ENCODE measurements around the gene PARD3B. TPM values are rescaled to one million over a fixed set of nuclear protein-coding genes. Genes with fewer than 3 reads are reported as not detected.
A peak's percentile ranks its signal among the peaks of the same experiment; 100 is the strongest.

PARD3B gene
- total RNA-seq, 2 donors from 2014 or later = 0.52 TPM; not detected in 1

- Mint-ChIP-seq H3K9me3 (peaks cover 7% of the 10 kb centered on the region), H3K27me3 (peaks cover 0 to 2% of the 10 kb centered on the region in 2 donors), H3K4me3 (no peak overlapping the region), H3K27ac (no peak overlapping the region), H3K4me1 (ENCODE audit: low read depth in 2 of 2) (no peaks in the 10 kb centered on the region), H3K36me3 (no peaks in the 10 kb centered on the region)
- ATAC-seq (no peak), DNase-seq (ENCODE audit: low spot score) (no peak)
These were observed 279.6 kb downstream of the PARD3B start for GRCh38 chr2:204824751-204825453.

GRCh38 chr2:204825681-204826080, 280.4 kb downstream of the PARD3B start:
- H3K4me3 Mint-ChIP-seq = no peak overlapping the region

DNA sequence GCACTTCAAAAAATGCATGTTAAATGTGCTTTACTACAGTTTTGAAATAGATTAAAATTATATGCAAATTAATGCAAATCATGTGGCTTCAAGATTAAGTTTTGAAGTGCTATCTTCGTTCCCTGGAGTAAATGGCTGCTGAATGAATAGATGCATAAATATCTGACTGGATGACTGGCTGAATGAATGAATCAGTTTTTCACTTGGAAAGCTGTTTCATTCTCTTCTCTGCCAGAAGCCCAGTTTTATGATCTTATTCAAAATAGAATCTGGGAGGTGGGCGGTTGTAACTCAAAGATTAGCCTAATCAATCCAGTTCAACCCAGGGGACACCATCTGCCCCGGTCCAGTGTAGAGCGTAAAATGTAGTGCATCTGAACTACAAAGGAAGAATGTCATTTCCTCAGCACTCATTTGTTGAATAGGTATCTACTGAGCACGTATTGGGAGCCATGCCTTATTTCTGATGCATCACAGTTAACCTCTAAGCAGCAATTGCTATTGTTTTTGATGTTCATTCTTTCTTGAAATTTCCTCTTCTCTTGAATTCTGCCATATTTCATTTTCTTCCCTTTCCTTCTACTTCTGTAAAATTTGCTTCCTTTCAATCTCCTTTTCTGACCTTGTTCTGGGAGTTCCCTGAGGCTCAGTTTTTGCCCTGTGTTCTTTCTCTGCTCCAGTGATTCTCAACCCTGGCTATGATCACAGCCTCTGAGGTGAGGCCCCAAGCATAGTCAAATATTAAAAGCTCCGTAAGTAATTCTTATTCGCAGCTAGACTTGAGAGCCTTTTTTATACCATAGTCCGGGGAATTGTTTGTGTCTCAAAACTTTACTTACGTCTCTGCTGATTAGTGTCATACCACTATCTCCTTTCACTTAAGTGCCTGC, 282.7 kb downstream of the PARD3B start:
- Mint-ChIP-seq H3K4me3 (no peak overlapping the region), H3K27me3 (peaks cover 0 to 2% of the 10 kb centered on the region in 2 donors), H3K36me3 (no peaks in the 10 kb centered on the region), H3K27ac (no peak overlapping the region), H3K9me3 (peaks cover 3% of the 10 kb centered on the region), H3K4me1 (ENCODE audit: low read depth in 2 of 2) (no peaks in the 10 kb centered on the region)
- DNase-seq (ENCODE audit: low spot score) (no peak), ATAC-seq (no peak)

More at GRCh38 chr2:204825681-204826080, 280.4 kb downstream of the PARD3B start:
- DNase-seq (ENCODE audit: low spot score) = no peak
- Mint-ChIP-seq H3K9me3 (peaks cover 7% of the 10 kb centered on the region), H3K27me3 (peaks cover 0 to 2% of the 10 kb centered on the region in 2 donors), H3K4me1 (ENCODE audit: low read depth in 2 of 2) (no peaks in the 10 kb centered on the region), H3K36me3 (no peaks in the 10 kb centered on the region), H3K27ac (no peak overlapping the region)
- no peak for ATAC-seq

- peaks cover 3% of the 10 kb centered on the region for H3K9me3 Mint-ChIP-seq
- no peaks in the 10 kb centered on the region for H3K36me3 Mint-ChIP-seq
- DNase-seq (ENCODE audit: low spot score) = no peak
- H3K27me3 Mint-ChIP-seq = peaks cover 0 to 2% of the 10 kb centered on the region in 2 donors
- no peak for ATAC-seq
- H3K4me1 Mint-ChIP-seq (ENCODE audit: low read depth in 2 of 2) = no peaks in the 10 kb centered on the region
- no peak overlapping the region for H3K4me3 Mint-ChIP-seq
- no peak overlapping the region for H3K27ac Mint-ChIP-seq
These were observed 289.6 kb downstream of the PARD3B start for GRCh38 chr2:204834716-204835384.

DNA sequence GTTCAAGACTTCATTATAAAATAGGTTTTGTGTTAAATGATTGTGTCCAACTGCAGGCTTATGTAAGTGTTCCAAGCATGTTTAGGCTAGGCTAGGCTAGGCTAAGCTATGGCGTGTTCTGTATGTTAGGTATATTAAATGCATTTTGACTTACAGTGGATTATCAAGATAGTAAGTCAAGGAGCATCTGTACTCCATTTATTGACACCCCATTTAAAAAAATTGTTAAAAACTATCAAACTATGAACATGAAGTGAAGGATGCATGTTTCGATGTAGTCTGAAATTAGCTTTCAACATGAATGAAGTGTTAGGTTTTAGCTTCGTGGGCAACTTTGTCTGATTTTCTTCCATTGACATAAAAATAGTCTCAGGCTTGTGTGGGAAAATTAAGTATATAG, 290.5 kb downstream of the PARD3B start:
- ATAC-seq (no peak), DNase-seq (ENCODE audit: low spot score) (no peak)
- H3K27me3 Mint-ChIP-seq = peaks cover 0 to 2% of the 10 kb centered on the region in 2 donors
- H3K4me1 Mint-ChIP-seq (ENCODE audit: low read depth in 2 of 2) = no peaks in the 10 kb centered on the region
- no peak overlapping the region for H3K27ac Mint-ChIP-seq
- no peak overlapping the region for H3K4me3 Mint-ChIP-seq
- peaks cover 3% of the 10 kb centered on the region for H3K9me3 Mint-ChIP-seq
- no peaks in the 10 kb centered on the region for H3K36me3 Mint-ChIP-seq

DNA sequence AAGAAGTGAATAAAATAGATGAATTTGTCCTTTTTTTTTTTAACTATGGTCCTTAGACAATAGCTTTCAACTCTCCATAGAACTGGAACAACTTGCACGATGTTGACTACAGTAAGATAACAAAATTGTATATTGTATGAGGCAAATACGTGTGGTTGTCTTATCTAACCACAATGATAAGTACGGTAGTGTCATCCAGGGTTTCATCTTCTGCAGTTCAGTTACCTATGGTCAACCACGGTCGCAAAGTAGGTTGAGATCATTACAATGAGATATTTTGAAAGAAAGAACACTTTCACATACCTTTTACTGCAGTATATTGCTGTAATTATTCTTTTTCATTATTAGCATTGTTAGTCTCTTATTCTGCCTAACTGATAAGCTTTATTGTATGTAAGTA, 295.2 kb downstream of the PARD3B start:
- ATAC-seq (no peak), DNase-seq (ENCODE audit: low spot score) (no peak)
- Mint-ChIP-seq H3K4me1 (ENCODE audit: low read depth in 2 of 2) (no peaks in the 10 kb centered on the region), H3K27me3 (peaks cover 0 to 2% of the 10 kb centered on the region in 2 donors), H3K9me3 (peaks cover 3% of the 10 kb centered on the region), H3K27ac (no peak overlapping the region), H3K4me3 (no peak overlapping the region), H3K36me3 (no peaks in the 10 kb centered on the region)

- no peaks in the 10 kb centered on the region for H3K4me1 Mint-ChIP-seq (ENCODE audit: low read depth in 2 of 2)
- DNase-seq (ENCODE audit: low spot score) (no peak), ATAC-seq (no peak)
- peaks cover 3% of the 10 kb centered on the region for H3K9me3 Mint-ChIP-seq
- no peak overlapping the region for H3K27ac Mint-ChIP-seq
- no peak overlapping the region for H3K4me3 Mint-ChIP-seq
- H3K27me3 Mint-ChIP-seq = peaks cover 0 to 2% of the 10 kb centered on the region in 2 donors
- H3K36me3 Mint-ChIP-seq = no peaks in the 10 kb centered on the region
These were observed 296.8 kb downstream of the PARD3B start for GRCh38 chr2:204842068-204842467.

DNA sequence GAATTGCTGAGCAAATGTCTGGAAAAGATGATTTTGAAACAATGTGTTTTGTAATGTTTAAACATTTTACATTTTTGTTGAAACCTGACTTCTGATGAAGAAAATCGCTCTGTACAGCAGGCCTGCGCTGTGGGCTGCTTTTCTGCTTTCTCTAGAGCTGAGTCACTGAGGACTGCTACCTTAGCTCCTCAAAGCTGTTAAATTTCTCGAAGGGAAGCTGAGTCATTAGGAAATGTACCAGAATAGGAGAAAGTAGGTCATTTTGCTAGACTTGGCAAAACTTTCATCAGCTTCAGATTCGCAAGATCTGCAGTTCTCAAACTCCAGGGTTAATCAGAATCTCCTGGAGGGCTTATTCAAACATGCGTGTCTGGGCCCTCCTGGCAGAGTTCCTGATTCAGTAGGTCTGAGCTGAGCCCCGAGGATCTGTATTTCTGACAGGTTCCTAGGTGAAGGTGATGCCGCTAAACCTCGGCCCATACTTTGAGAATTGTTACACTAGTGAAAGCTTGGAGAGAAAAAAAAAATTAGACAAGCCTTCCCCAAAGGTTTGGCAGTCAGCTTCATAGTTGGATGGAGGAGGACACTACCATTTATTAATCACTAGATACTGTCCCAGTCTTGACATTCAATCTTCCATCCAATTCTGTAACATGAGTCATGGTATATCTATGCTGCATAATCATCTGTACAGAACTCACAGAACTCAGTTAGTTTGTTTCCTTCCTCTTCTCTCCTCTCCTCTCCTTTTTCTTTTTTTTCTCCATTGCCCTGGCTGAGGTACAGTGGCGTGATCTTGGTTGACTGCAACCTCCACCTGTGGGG, 297.6 kb downstream of the PARD3B start:
- H3K27ac Mint-ChIP-seq = no peak overlapping the region
- no peaks in the 10 kb centered on the region for H3K4me1 Mint-ChIP-seq (ENCODE audit: low read depth in 2 of 2)
- peaks cover under 1% of the 10 kb centered on the region for H3K9me3 Mint-ChIP-seq
- no peak overlapping the region for H3K4me3 Mint-ChIP-seq
- DNase-seq (ENCODE audit: low spot score) = no peak
- peaks cover 0 to 2% of the 10 kb centered on the region in 2 donors for H3K27me3 Mint-ChIP-seq
- ATAC-seq = peak; percentile 82 to 85
- no peaks in the 10 kb centered on the region for H3K36me3 Mint-ChIP-seq

DNA sequence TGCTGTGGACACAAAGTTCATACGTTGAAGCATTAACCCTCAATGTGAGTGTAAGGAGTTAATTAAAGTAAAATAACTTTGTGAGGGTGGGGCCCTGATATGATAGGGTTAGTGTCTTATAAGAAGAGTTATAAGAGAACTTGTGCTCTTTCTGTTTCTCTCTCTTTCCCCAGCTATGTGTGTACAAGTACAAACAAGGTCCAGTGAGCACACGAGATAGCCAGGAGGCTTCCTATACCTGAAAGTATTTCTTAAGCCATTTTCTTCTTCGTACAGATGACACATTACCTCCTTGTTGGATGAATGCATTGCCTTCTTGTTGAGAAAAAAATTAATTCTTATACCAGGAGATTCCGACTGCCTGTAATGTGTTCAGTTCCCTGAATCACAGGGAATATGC, 301.2 kb downstream of the PARD3B start:
- DNase-seq (ENCODE audit: low spot score) (no peak), ATAC-seq (no peak)
- no peaks in the 10 kb centered on the region for H3K36me3 Mint-ChIP-seq
- H3K9me3 Mint-ChIP-seq = no peaks in the 10 kb centered on the region
- H3K27ac Mint-ChIP-seq = no peak overlapping the region
- H3K4me3 Mint-ChIP-seq = no peak overlapping the region
- no peaks in the 10 kb centered on the region for H3K4me1 Mint-ChIP-seq (ENCODE audit: low read depth in 2 of 2)
- no peaks in the 10 kb centered on the region for H3K27me3 Mint-ChIP-seq

GRCh38 chr2:204849892-204850291, 304.6 kb downstream of the PARD3B start:
- Mint-ChIP-seq H3K4me1 (ENCODE audit: low read depth in 2 of 2) (no peaks in the 10 kb centered on the region), H3K27ac (no peak overlapping the region)
- no peak for ATAC-seq

DNA sequence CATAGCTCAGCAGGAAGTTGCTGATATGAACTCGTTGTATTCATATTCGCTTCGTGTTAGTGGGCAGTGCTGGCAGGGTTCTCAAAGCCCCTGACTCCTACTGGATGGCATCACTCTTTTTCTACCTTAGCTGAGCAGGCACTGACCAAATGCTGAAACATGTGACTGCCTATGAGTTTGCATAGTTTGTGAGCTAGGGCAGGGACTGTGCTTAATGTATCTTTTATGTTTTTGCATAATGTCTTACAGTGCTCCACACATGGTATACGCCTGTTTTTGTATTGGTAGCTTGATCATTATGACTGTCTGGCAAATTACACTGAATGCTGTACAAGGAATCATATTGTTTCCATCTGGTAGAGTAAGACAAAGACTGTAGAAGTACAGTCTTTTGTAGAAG, 305.3 kb downstream of the PARD3B start:
- Mint-ChIP-seq H3K27ac (no peak overlapping the region), H3K27me3 (peaks cover 0 to 6% of the 10 kb centered on the region in 2 donors), H3K36me3 (no peaks in the 10 kb centered on the region), H3K4me1 (ENCODE audit: low read depth in 2 of 2) (no peaks in the 10 kb centered on the region), H3K4me3 (no peak overlapping the region), H3K9me3 (no peaks in the 10 kb centered on the region)
- ATAC-seq = no peak
- no peak for DNase-seq (ENCODE audit: low spot score)

More at GRCh38 chr2:204849892-204850291, 304.6 kb downstream of the PARD3B start:
- Mint-ChIP-seq H3K9me3 (no peaks in the 10 kb centered on the region), H3K36me3 (no peaks in the 10 kb centered on the region), H3K4me3 (no peak overlapping the region), H3K27me3 (peaks cover 0 to 6% of the 10 kb centered on the region in 2 donors)
- no peak for DNase-seq (ENCODE audit: low spot score)

GRCh38 chr2:204853905-204854304, 308.6 kb downstream of the PARD3B start:
- Mint-ChIP-seq H3K9me3 (no peaks in the 10 kb centered on the region), H3K4me1 (ENCODE audit: low read depth in 2 of 2) (no peaks in the 10 kb centered on the region), H3K27me3 (peaks cover 0 to 6% of the 10 kb centered on the region in 2 donors), H3K4me3 (no peak overlapping the region), H3K36me3 (no peaks in the 10 kb centered on the region), H3K27ac (no peak overlapping the region)
- ATAC-seq (no peak), DNase-seq (ENCODE audit: low spot score) (no peak)

DNA sequence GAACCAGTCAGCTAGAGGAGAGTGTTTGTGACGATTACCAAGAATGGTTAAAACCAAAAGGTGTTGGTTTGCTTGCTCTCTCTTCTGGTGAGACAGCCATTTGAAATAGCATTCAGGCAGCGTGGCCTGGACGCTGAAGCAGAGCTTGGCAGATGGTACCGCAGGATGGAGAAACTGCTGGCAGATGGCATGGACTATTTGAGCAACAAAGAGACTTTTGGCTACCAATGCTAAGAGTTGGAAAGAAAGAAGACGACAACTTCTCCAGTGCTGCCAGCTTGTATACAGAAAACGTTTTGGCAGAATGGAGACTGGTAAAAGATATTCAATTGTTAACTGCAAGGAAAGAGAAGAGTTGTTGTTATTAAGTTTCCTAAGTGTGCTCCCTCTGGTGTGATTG, 315.0 kb downstream of the PARD3B start:
- H3K27ac Mint-ChIP-seq = no peak overlapping the region
- ATAC-seq = no peak

More for the DNA sequence above, 315.0 kb downstream of the PARD3B start:
- no peak for DNase-seq (ENCODE audit: low spot score)
- Mint-ChIP-seq H3K9me3 (no peaks in the 10 kb centered on the region), H3K36me3 (no peaks in the 10 kb centered on the region), H3K4me1 (ENCODE audit: low read depth in 2 of 2) (no peaks in the 10 kb centered on the region), H3K4me3 (no peak overlapping the region), H3K27me3 (no peaks in the 10 kb centered on the region)

Measured in natural killer cell treated with Interleukin-12 subunit alpha and Interleukin-12 subunit beta and Interleukin-15 and Interleukin-18, amount 100 ng/mL, for 72 hours (primary cell).